ENCODE measurements around the gene TRMT61B. TPM values are rescaled to one million over a fixed set of nuclear protein-coding genes. Genes with fewer than 3 reads are reported as not detected.
A peak's percentile ranks its signal among the peaks of the same experiment; 100 is the strongest.

TRMT61B gene
- total RNA-seq, 1 donor from 2014 or later = 15.0 TPM

GRCh38 chr2:28901841-28902240 is 31.7 kb upstream of the TRMT61B start:
- TF ChIP-seq CTCF (IDR thresholded peaks at IDR 0.05) (no peak), POLR2AphosphoS5 (IDR thresholded peaks at IDR 0.05; ENCODE audit: insufficient read depth in 1 of 2, low read depth in 1 of 2) (no peak)
- no peak overlapping the region for H3K27ac ChIP-seq
- H3K4me1 ChIP-seq = peaks cover 28% of the 10 kb centered on the region

GRCh38 chr2:28901202-28901601 is 31.1 kb upstream of the TRMT61B start:
- H3K36me3 ChIP-seq = peaks cover 0 to 18% of the 10 kb centered on the region in 2 donors
- H3K4me1 ChIP-seq = peaks cover 34% of the 10 kb centered on the region
- DNase-seq (ENCODE audit: extremely low spot score in 2 of 2) = no peak
- no peak overlapping the region for H3K4me3 ChIP-seq
- TF ChIP-seq CTCF (IDR thresholded peaks at IDR 0.05) (no peak), POLR2AphosphoS5 (IDR thresholded peaks at IDR 0.05; ENCODE audit: insufficient read depth in 1 of 2, low read depth in 1 of 2) (no peak), POLR2A (IDR thresholded peaks at IDR 0.05) (no peak)
- H3K9me3 ChIP-seq = no peaks in the 10 kb centered on the region
- H3K27me3 ChIP-seq = no peaks in the 10 kb centered on the region
- intact Hi-C loops (cut with DNase I) = no loop called here
- H3K27ac ChIP-seq = no peak overlapping the region

More at GRCh38 chr2:28901841-28902240, 31.7 kb upstream of the TRMT61B start:
- DNase-seq (ENCODE audit: extremely low spot score in 2 of 2) = no peak
- no peak overlapping the region for H3K4me3 ChIP-seq
- H3K9me3 ChIP-seq = no peaks in the 10 kb centered on the region
- H3K36me3 ChIP-seq = peaks cover 0 to 21% of the 10 kb centered on the region in 2 donors
- intact Hi-C loops (cut with DNase I) = no loop called here
- no peaks in the 10 kb centered on the region for H3K27me3 ChIP-seq

GRCh38 chr2:28898048-28898447 is 27.9 kb upstream of the TRMT61B start:
- Histone ChIP-seq H3K4me3 (no peak overlapping the region), H3K27ac (no peak overlapping the region), H3K4me1 (peaks cover 46% of the 10 kb centered on the region), H3K36me3 (peaks cover 0 to 8% of the 10 kb centered on the region in 2 donors), H3K27me3 (no peaks in the 10 kb centered on the region), H3K9me3 (no peaks in the 10 kb centered on the region)
- TF ChIP-seq POLR2AphosphoS5 (IDR thresholded peaks at IDR 0.05; ENCODE audit: insufficient read depth in 1 of 2, low read depth in 1 of 2) (no peak), POLR2A (IDR thresholded peaks at IDR 0.05) (no peak), CTCF (IDR thresholded peaks at IDR 0.05) (no peak)
- DNase-seq (ENCODE audit: extremely low spot score in 2 of 2) = no peak
- intact Hi-C loops (cut with DNase I) = no loop called here

- TF ChIP-seq CTCF (IDR thresholded peaks at IDR 0.05) (no peak), POLR2AphosphoS5 (IDR thresholded peaks at IDR 0.05; ENCODE audit: insufficient read depth in 1 of 2, low read depth in 1 of 2) (no peak), POLR2A (IDR thresholded peaks at IDR 0.05) (no peak)
- intact Hi-C loops (cut with DNase I) = no loop called here
- no peak overlapping the region for H3K27ac ChIP-seq
- H3K4me3 ChIP-seq = no peak overlapping the region
- no peak for DNase-seq (ENCODE audit: extremely low spot score in 2 of 2)
- H3K4me1 ChIP-seq = peaks cover 46% of the 10 kb centered on the region
- no peaks in the 10 kb centered on the region for H3K9me3 ChIP-seq
- H3K27me3 ChIP-seq = no peaks in the 10 kb centered on the region
- H3K36me3 ChIP-seq = no peaks in the 10 kb centered on the region
Observed at GRCh38 chr2:28896906-28897305, 26.8 kb upstream of the TRMT61B start.

- no peaks in the 10 kb centered on the region for H3K36me3 ChIP-seq
- peaks cover 38% of the 10 kb centered on the region for H3K4me1 ChIP-seq
- no peaks in the 10 kb centered on the region for H3K9me3 ChIP-seq
- no peaks in the 10 kb centered on the region for H3K27me3 ChIP-seq
- peak in 1 of 2 donors; percentile 87 for DNase-seq (ENCODE audit: extremely low spot score in 2 of 2)
- H3K4me3 ChIP-seq = peak overlapping the region; percentile 61 to 66
- TF ChIP-seq POLR2AphosphoS5 (IDR thresholded peaks at IDR 0.05; ENCODE audit: insufficient read depth in 1 of 2, low read depth in 1 of 2) = peak in 1 of 2 donors; percentile 52
- no peak for TF ChIP-seq POLR2A (IDR thresholded peaks at IDR 0.05)
- no peak for TF ChIP-seq CTCF (IDR thresholded peaks at IDR 0.05)
- intact Hi-C loops (cut with DNase I) = no loop called here
- H3K27ac ChIP-seq = peak overlapping the region; percentile 21
Observed at GRCh38 chr2:28895189-28895893, 25.2 kb upstream of the TRMT61B start.

Measured in vagina (tissue), 2 donors.